ENCODE data around the gene OR52E4. TPM values are rescaled to one million over a fixed set of nuclear protein-coding genes. Genes with fewer than 3 reads are reported as not detected.

The OR52E4 gene
- total RNA-seq (2016; rRNA removed; fragmentation: Illumina TruSeq; extraction: Trizol) = not detected in 2 replicates
- total RNA-seq (2016; cell fraction: cytosol; rRNA removed; fragmentation: Illumina TruSeq; extraction: Trizol; ENCODE audit: low read depth) = not detected in 2 replicates
- total RNA-seq (2016; cell fraction: insoluble cytoplasmic fraction; rRNA removed; fragmentation: Illumina TruSeq; extraction: Trizol) = not detected in 2 replicates
- not detected in 2 replicates for total RNA-seq (2016; cell fraction: membrane; rRNA removed; fragmentation: Illumina TruSeq; extraction: Trizol)
- total RNA-seq (2016; cell fraction: nucleus; rRNA removed; fragmentation: Illumina TruSeq; extraction: Trizol) = not detected in 2 replicates
- not detected in 2 replicates for polyA plus RNA-seq (2011; rRNA removed)
- polyA plus RNA-seq (2011; cell fraction: cytosol; rRNA removed) = not detected in 2 replicates
- polyA plus RNA-seq (2011; cell fraction: nucleus; rRNA removed) = not detected in 2 replicates
- polyA plus RNA-seq (2012) = not detected in 2 replicates
- not detected in 2 replicates for polyA plus RNA-seq (2016; cell fraction: cytosol; fragmentation: Illumina TruSeq; extraction: Trizol; ENCODE audit: low read depth)
- polyA plus RNA-seq (2016; cell fraction: insoluble cytoplasmic fraction; fragmentation: Illumina TruSeq; extraction: Trizol; ENCODE audit: low read depth) = not detected in 2 replicates
- not detected in 2 replicates for polyA plus RNA-seq (2016; cell fraction: membrane; fragmentation: Illumina TruSeq; extraction: Trizol; ENCODE audit: low read depth)
- polyA plus RNA-seq (2016; cell fraction: nucleus; fragmentation: Illumina TruSeq; extraction: Trizol; ENCODE audit: insufficient read depth, low read depth) = not detected in 2 replicates
- not detected in 2 replicates for polyA minus RNA-seq (2011; rRNA and poly(A)+ RNA removed; ENCODE audit: low replicate concordance)
- not detected in 2 replicates for polyA minus RNA-seq (2011; cell fraction: cytosol; rRNA and poly(A)+ RNA removed)
- polyA minus RNA-seq (2011; cell fraction: nucleus; rRNA and poly(A)+ RNA removed) = not detected in 2 replicates
- not detected for Bru-seq, nascent RNA
- BruChase-seq, experiment 1, labeled RNA remaining after a 6-hour chase = not detected
- not detected for BruChase-seq, experiment 2, labeled RNA remaining after a 2-hour chase
- long read RNA-seq, experiment 1 = 0 reads
- long read RNA-seq, experiment 2 = 0 reads

DNA sequence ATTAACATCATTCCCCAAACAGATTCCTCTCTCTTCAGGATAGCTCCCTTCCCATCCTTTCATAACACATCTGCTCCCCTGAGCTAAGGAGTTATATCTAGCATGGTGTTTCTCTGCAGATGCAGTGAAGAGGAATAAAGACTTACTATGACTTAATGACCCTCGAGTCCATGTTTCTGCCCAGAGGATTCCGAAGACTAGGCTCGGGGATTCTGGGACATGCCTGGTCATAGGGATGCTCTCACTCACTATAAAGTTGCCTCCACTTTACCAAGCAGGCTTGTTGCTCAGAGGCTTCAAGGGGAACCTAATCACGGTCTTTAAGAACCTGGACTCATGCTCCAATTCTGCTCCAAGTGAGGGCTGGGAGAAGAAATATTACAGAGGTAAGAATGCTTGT, at the start of gene OR52E4:
TSS of gene OR52E4 (plus strand) at position 301 of the 400 bp plus-strand sequence. CDS start 3,664 bp downstream, outside the sequence.
- H3K4me2 ChIP-seq (ENCODE audit: low read depth, low read length) = no peak within 1 kb of the TSS
- H3K79me2 ChIP-seq (ENCODE audit: insufficient read depth, low read length) = no peaks in the 10 kb centered on the region
- ChIA-PET CTCF (ENCODE audit: low intra/inter-chr PET ratio, low total read pairs) (no interaction called here), POLR2A (no interaction called here)
- H3K27me3 ChIP-seq (ENCODE audit: control insufficient read depth in 1 of 2, insufficient read depth in 2 of 2, low read length in 2 of 2) = no peaks in the 10 kb centered on the region
- no peaks in the 10 kb centered on the region for H3K9me3 ChIP-seq (ENCODE audit: low read length)
- no peak within 1 kb of the TSS for H2AFZ ChIP-seq (ENCODE audit: low read length)
- no peaks in the 10 kb centered on the region for H4K20me1 ChIP-seq (ENCODE audit: insufficient read depth, low read length)
- 0% methylated on average over 3 of the region's 4 CpGs for WGBS (ENCODE audit: low lambda C conversion rate)
- FAIRE-seq (no peak), DNase-seq (ENCODE audit: low spot score) (no peak), ATAC-seq (no peak)
- H3K4me1 ChIP-seq (ENCODE audit: insufficient read depth, low read length) = no peaks in the 10 kb centered on the region
- H3K27ac ChIP-seq (ENCODE audit: extremely low read length, insufficient read depth, low read length) = no peak within 1 kb of the TSS
- no peaks in the 10 kb centered on the region for H3K36me3 ChIP-seq (replicated peaks in 1 of 2; ENCODE audit: control insufficient read depth in 1 of 2, insufficient read depth in 2 of 2, low read length in 2 of 2)
- H3K9ac ChIP-seq (ENCODE audit: insufficient read depth, low read depth, low read length) = no peak within 1 kb of the TSS
- in situ Hi-C loops (cut with HindIII; ENCODE audit: extremely low pct_ligation_motif_present, low pct_unique_long_range_greater_than_20kb) (no loop called here), intact Hi-C loops (cut with micrococcal nuclease; ENCODE audit: unreplicated experiment) (no loop called here)
- no TSS peak for BruUV-seq (replicated peaks)
- no peak for TF ChIP-seq ZBTB21 (CRISPR knock-in tag; IDR thresholded peaks at IDR 0.05)
- TF ChIP-seq FOSL2 (CRISPR knock-in tag; IDR thresholded peaks at IDR 0.05) = no peak
- TF ChIP-seq, protein P1, sequence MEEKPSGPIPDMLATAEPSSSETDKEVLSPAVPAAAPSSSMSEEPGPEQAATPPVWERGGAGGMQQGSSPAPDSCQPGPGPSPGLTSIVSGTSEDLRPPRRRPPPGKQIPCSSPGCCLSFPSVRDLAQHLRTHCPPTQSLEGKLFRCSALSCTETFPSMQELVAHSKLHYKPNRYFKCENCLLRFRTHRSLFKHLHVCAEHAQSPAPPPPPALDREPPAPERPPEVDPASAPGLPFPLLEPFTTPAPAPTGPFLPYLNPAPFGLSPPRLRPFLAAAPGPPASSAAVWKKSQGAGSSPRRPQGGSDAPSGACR (CRISPR knock-in tag; IDR thresholded peaks at IDR 0.05) = no peak
- no peak for TF ChIP-seq XRCC5 (optimal IDR thresholded peaks at IDR 0.05; ENCODE audit: low read length)
- TF ChIP-seq, protein P2, sequence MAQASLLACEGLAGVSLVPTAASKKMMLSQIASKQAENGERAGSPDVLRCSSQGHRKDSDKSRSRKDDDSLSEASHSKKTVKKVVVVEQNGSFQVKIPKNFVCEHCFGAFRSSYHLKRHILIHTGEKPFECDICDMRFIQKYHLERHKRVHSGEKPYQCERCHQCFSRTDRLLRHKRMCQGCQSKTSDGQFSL (CRISPR knock-in tag; IDR thresholded peaks at IDR 0.05) = no peak
- TF ChIP-seq, protein P3, sequence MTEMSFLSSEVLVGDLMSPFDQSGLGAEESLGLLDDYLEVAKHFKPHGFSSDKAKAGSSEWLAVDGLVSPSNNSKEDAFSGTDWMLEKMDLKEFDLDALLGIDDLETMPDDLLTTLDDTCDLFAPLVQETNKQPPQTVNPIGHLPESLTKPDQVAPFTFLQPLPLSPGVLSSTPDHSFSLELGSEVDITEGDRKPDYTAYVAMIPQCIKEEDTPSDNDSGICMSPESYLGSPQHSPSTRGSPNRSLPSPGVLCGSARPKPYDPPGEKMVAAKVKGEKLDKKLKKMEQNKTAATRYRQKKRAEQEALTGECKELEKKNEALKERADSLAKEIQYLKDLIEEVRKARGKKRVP (CRISPR knock-in tag; IDR thresholded peaks at IDR 0.05) = no peak
- no peak for TF ChIP-seq SAFB2 (CRISPR knock-in tag; IDR thresholded peaks at IDR 0.05; ENCODE audit: borderline replicate concordance, low read depth)
- TF ChIP-seq MXI1 (IDR thresholded peaks at IDR 0.05; ENCODE audit: borderline replicate concordance, low read depth, low read length) = no peak
- no peak for TF ChIP-seq ZNF629 (CRISPR knock-in tag; conservative IDR thresholded peaks at IDR 0.05)
- no peak for TF ChIP-seq ZNF773 (CRISPR knock-in tag; IDR thresholded peaks at IDR 0.05; ENCODE audit: borderline replicate concordance)
- TF ChIP-seq ZNF292 (CRISPR knock-in tag; IDR thresholded peaks at IDR 0.05; ENCODE audit: borderline replicate concordance, low read depth) = no peak
- TF ChIP-seq, protein P4, sequence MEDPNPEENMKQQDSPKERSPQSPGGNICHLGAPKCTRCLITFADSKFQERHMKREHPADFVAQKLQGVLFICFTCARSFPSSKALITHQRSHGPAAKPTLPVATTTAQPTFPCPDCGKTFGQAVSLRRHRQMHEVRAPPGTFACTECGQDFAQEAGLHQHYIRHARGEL (CRISPR knock-in tag; IDR thresholded peaks at IDR 0.05) = no peak
- no peak for TF ChIP-seq NBN (conservative IDR thresholded peaks at IDR 0.05)
- no peak for TF ChIP-seq POLR2AphosphoS5 (IDR thresholded peaks at IDR 0.05; ENCODE audit: low read depth, low read length)
- no peak for TF ChIP-seq BORCS8-MEF2B (CRISPR knock-in tag; IDR thresholded peaks at IDR 0.05)
- no peak within 1 kb of the TSS for H3K4me3 ChIP-seq (replicated peaks in 1 of 3; ENCODE audit: insufficient read depth in 1 of 3, low read depth in 2 of 3, low read length in 3 of 3)

All from HepG2 (cell line).